Sigmoid colon (tissue), 7 donors: ENCODE data around the gene IFIT2. TPM values are rescaled to one million over a fixed set of nuclear protein-coding genes. Genes with fewer than 3 reads are reported as not detected.

Experiments used
- DNase-seq: peaks from one replicate; pipeline ENCODE4 v3.0.0-alpha.2; 2019
- H3K27ac ChIP-seq, 4 donors: fragments of 200-600 bp; sonication (generic); one replicate each; pipeline ENCODE4 v1.5.1; 2016 to 2019; ENCODE audit warnings: mild to moderate bottlenecking in 1 of 4
- H3K27me3 ChIP-seq, 3 donors: fragments of 200-600 bp; sonication (generic); one replicate each; pipeline ENCODE4 v1.5.1; 2019; ENCODE audit warnings: mild to moderate bottlenecking in 1 of 3
- H3K36me3 ChIP-seq, 4 donors: fragments of 200-600 bp; sonication (generic); one replicate each; pipeline ENCODE4 v1.5.1; 2016 to 2019
- H3K4me1 ChIP-seq, 4 donors: fragments of 200-600 bp; sonication (generic); one replicate each; pipeline ENCODE4 v1.5.1; 2017 to 2019
- H3K4me3 ChIP-seq, 4 donors: fragments of 200-600 bp; sonication (generic); one replicate each; pipeline ENCODE4 v1.5.1; 2017 to 2019; ENCODE audit warnings: mild to moderate bottlenecking in 2 of 4, moderate library complexity in 1 of 4
- H3K9me3 ChIP-seq, 4 donors: fragments of 200-600 bp in 3 of 4; sonication (generic) in 3 of 4; one replicate each; pipeline versions ENCODE4 v1.5.1 to v1.6.1; 2013 to 2019
- CTCF ChIP-seq, 4 experiments: fragments of 450-650 bp in 3 of 4; fragments of 200-600 bp in 1 of 4; IDR thresholded peaks; one replicate each; pipeline ENCODE4 v1.5.1; 2016 to 2019; ENCODE audit warnings: antibody characterized with exemption in 4 of 4, mild to moderate bottlenecking in 3 of 4, moderate library complexity in 2 of 4
- EP300 ChIP-seq, 4 donors: sonication (generic); formaldehyde crosslinking; IDR thresholded peaks; one replicate each; pipeline ENCODE4 v1.6.1; 2017; ENCODE audit warnings: antibody characterized with exemption in 4 of 4
- POLR2A ChIP-seq, 2 donors: fragments of 450-650 bp; IDR thresholded peaks; one replicate each; pipeline ENCODE4 v1.6.1; 2016; ENCODE audit warnings: antibody characterized with exemption in 2 of 2, mild to moderate bottlenecking in 2 of 2, moderate library complexity in 2 of 2
- POLR2AphosphoS5 ChIP-seq, 4 donors: sonication (generic); formaldehyde crosslinking; IDR thresholded peaks; one replicate each; pipeline ENCODE4 v1.6.1; 2017; ENCODE audit warnings: antibody characterized with exemption in 4 of 4
- WGBS, 2 donors: extraction: QIAGEN DNeasy Blood & Tissue Kit; methylation state at CpG; one replicate each; pipeline ENCODE4 v1.1.7; 2013; 5-methylcytosine and 5-hydroxymethylcytosine counted together
- intact Hi-C: fragments of 100-400 bp; cut with DNase I; formaldehyde crosslinking; loops from one replicate; pipeline ENCODE4 v1.15.1; 2023
- polyA plus RNA-seq, 3 donors: library from polyadenylated mRNA; stranded (reverse); fragments of 200-250 nt; gene quantifications; one replicate each; pipeline ENCODE4 v1.2.3, GENCODE V29; 2013
- total RNA-seq, 4 donors: library from RNA; depleted of rRNA; stranded (reverse); fragments of >200 nt; gene quantifications; one replicate each; pipeline ENCODE4 v1.1.0, GENCODE V29; 2016
- donor health status: healthy with polysubstance abuse.
- donor health status: Bipolar disorder and iron deficiency.
- donor health status: healthy.

Gene IFIT2
- total and polyA plus RNA-seq, 7 donors, result 2.0 to 13.9 (median 3.9) TPM

- no peaks in the 10 kb centered on the region for H3K9me3 ChIP-seq
- peak overlapping the region in 2 of 4 donors; percentile 22 to 23 for H3K27ac ChIP-seq
- WGBS, 2 donors, result 79 to 83% methylated on average over 3 of the region's 3 CpGs
- TF ChIP-seq EP300 (IDR thresholded peaks at IDR 0.05) (no peak), POLR2AphosphoS5 (IDR thresholded peaks at IDR 0.05) (no peak), CTCF (IDR thresholded peaks at IDR 0.05) (no peak), POLR2A (IDR thresholded peaks at IDR 0.05) (no peak)
- no peaks in the 10 kb centered on the region for H3K27me3 ChIP-seq
- no peak overlapping the region for H3K4me3 ChIP-seq
- H3K4me1 ChIP-seq, result peaks cover 0 to 12% (median 4%) of the 10 kb centered on the region in 4 donors
- no peaks in the 10 kb centered on the region for H3K36me3 ChIP-seq
- intact Hi-C loops, result loop anchor here (5.0 to 10.0 kb wide), 3 partner anchors 156 to 448 kb away; partner anchors contain the start of genes IFIT5, KIF20B and PANK1
- no peak for DNase-seq
Measured at GRCh38 chr10:89256340-89256739, 45.5 kb upstream of the IFIT2 start.

GRCh38 chr10:89256962-89257361, 44.9 kb upstream of the IFIT2 start:
- no peak for DNase-seq
- intact Hi-C loops, result loop anchor here (5.0 to 10.0 kb wide), 3 partner anchors 155 to 448 kb away; partner anchors contain the start of genes IFIT5, KIF20B and PANK1
- Histone ChIP-seq H3K27me3 (no peaks in the 10 kb centered on the region), H3K36me3 (no peaks in the 10 kb centered on the region), H3K4me3 (no peak overlapping the region), H3K4me1 (peaks cover 0 to 16% (median 9%) of the 10 kb centered on the region in 4 donors), H3K9me3 (no peaks in the 10 kb centered on the region), H3K27ac (no peak overlapping the region)
- no peak for TF ChIP-seq EP300 (IDR thresholded peaks at IDR 0.05)
- no peak for TF ChIP-seq CTCF (IDR thresholded peaks at IDR 0.05)
- TF ChIP-seq POLR2AphosphoS5 (IDR thresholded peaks at IDR 0.05), result no peak
- no peak for TF ChIP-seq POLR2A (IDR thresholded peaks at IDR 0.05)
- 80 to 82% methylated on average over 1 of the region's 1 CpG for WGBS, 2 donors

- Histone ChIP-seq H3K9me3 (no peaks in the 10 kb centered on the region), H3K36me3 (no peaks in the 10 kb centered on the region), H3K27ac (no peak overlapping the region), H3K27me3 (no peaks in the 10 kb centered on the region), H3K4me1 (peaks cover 0 to 22% (median 14%) of the 10 kb centered on the region in 4 donors), H3K4me3 (no peak overlapping the region)
- no peak for TF ChIP-seq POLR2A (IDR thresholded peaks at IDR 0.05)
- TF ChIP-seq POLR2AphosphoS5 (IDR thresholded peaks at IDR 0.05), result no peak
- TF ChIP-seq CTCF (IDR thresholded peaks at IDR 0.05), result no peak
- no peak for TF ChIP-seq EP300 (IDR thresholded peaks at IDR 0.05)
- no peak for DNase-seq
- WGBS, 2 donors, result 69 to 76% methylated on average over 2 of the region's 2 CpGs
- intact Hi-C loops, result loop anchor here (5.0 to 10.0 kb wide), 3 partner anchors 155 to 447 kb away; partner anchors contain the start of genes IFIT5, KIF20B and PANK1
Measured at GRCh38 chr10:89257581-89257980, 44.3 kb upstream of the IFIT2 start.

GRCh38 chr10:89258881-89259280, 43.0 kb upstream of the IFIT2 start:
- Histone ChIP-seq H3K4me1 (peaks cover 0 to 28% (median 14%) of the 10 kb centered on the region in 4 donors), H3K27me3 (no peaks in the 10 kb centered on the region), H3K4me3 (no peak overlapping the region), H3K27ac (no peak overlapping the region), H3K9me3 (no peaks in the 10 kb centered on the region), H3K36me3 (no peaks in the 10 kb centered on the region)
- TF ChIP-seq EP300 (IDR thresholded peaks at IDR 0.05) (no peak), CTCF (IDR thresholded peaks at IDR 0.05) (no peak), POLR2AphosphoS5 (IDR thresholded peaks at IDR 0.05) (no peak), POLR2A (IDR thresholded peaks at IDR 0.05) (no peak)
- DNase-seq, result no peak
- intact Hi-C loops, result loop anchor here (5.0 to 10.0 kb wide), 3 partner anchors 153 to 446 kb away; partner anchors contain the start of genes IFIT5, KIF20B and PANK1
- 90% methylated on average over 1 of the region's 1 CpG for WGBS, 2 donors
